HG03457 (cell line): ENCODE measurements around the gene TWSG1.
"Not testable (repeated sequence)": the region's sequence is repeated elsewhere in the genome, so short reads cannot be mapped to it uniquely, and the experiment has no call there.

ENCODE experiments used
- ATAC-seq: cut with Tn5 transposase; IDR thresholded peaks from one replicate; pipeline ENCODE4 v1.9.1; 2021; ENCODE audit warnings: moderate number of reproducible peaks; ENCODE audit not compliant: unreplicated experiment

Gene TWSG1

GRCh38 chr18:9334973-9335696 lies 562 bp downstream of the TWSG1 start:
- ATAC-seq = peak; percentile 33

DNA sequence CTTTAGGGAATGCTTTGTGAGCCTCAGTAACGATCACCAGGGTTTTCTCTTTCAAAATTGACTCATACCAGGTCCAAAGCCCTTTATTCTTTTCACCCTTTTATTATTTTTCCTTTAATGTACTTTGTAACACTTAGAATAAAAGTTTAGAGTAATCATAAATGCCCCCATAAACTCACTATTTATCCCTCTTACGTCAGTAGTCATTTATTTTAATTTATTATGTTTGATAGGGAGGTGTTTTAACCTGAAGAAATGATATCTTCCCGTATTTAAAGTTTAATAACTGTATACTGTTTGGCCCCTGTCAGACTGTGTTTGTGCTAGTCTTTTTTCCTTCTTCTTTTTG lies 1.1 kb downstream of the TWSG1 start:
- ATAC-seq = no peak

DNA sequence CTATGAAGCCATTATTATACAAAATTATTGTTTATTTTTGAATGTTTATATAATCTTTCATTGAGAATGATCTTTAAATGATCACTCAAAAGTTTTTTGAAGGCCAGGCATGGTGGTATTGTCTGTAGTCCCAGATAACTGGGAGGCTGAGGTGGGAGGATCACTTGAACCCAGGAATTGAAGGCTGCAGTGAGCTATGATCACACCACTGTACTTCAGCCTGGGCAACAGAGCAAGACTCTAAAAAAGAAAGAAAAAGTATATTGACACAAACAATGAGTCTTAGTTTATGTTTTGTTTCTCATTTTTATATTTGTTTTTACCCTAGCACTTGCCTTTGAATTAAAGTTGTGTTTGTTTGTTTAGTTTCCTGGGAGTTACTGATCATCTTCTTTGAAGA lies 2.3 kb downstream of the TWSG1 start:
- no peak for ATAC-seq

GRCh38 chr18:9337873-9338272 lies 3.3 kb downstream of the TWSG1 start:
- no peak for ATAC-seq

DNA sequence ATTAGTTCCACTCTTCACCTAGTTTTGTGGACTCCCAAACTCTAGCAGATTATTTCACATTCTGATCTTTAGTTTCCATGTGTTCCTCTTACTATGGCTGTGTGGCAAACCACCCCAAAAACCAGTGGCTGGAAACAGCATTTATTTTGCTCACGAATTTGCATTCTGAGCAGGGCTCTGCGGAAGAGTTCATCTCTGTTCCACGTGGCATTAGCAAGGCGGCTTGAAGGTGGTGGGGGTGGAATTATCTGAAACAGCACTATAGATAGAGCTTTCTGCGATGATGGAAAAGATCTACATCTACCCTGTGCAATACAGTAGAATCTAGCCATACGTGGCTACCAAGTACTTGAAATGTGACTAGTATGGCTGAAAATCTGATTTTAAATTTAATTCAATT lies 5.9 kb downstream of the TWSG1 start:
- ATAC-seq = no peak

- no peak for ATAC-seq
These were observed 9.0 kb downstream of the TWSG1 start for GRCh38 chr18:9343577-9343976.

DNA sequence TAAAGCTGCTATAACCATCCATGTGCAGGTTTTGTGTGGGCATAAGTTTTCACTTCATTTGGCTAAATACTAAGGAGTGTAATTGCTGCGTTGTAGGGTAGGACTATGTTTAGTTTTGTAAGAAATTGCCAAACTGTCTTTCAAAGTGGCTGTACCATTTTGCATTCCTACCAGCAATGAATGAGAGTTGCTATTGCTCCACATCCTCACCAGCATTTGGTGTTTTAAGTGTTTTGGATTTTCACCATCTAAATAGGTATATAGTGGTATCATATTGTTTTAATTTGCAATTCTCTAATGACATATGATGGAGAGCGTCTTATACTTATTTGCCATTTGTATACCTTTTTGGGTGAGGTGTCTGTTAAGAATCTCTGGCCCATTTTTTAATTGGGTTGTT lies 12.2 kb downstream of the TWSG1 start:
- no peak for ATAC-seq

GRCh38 chr18:9348079-9348671 lies 13.6 kb downstream of the TWSG1 start:
- no peak for ATAC-seq

DNA sequence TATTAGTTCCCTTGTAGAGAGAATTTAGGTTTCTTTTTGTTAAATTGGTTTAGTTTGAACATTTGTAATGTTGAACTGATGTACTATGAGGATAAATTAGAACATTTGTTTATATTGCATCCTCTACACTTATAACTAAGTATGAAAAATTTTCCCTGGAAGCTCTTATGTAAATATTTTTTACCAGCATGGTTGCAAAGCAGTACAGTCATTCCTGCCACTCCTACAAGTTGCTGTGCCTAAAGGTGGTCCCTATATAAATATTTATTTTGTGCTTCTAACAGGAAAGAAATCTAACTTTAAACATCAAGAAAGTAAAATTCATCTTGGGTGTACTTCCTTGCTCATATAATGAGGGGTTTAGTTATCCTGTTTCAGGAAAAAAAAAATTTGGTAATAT lies 14.2 kb downstream of the TWSG1 start:
- no peak for ATAC-seq

- peak; percentile 72 for ATAC-seq
These were observed 19.0 kb downstream of the TWSG1 start for GRCh38 chr18:9353596-9353995.

DNA sequence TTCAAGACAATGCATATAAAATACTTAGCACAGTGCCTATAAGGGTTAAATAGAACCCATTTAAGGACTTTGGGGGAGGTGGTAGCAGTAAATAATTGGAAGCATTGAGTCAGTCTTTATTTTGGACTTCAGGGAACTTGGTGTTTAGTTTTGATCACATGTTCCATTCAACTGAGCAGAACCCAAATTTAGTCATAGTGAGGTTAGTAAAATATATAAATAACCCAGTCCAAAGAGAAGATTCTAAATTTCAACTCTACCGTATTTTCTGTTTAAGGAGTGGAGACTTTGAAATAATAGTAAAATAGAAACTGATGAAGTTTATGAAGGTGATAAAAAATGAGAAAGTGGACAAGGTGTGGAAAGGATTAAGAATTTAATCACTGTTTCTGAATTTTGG lies 19.7 kb downstream of the TWSG1 start:
- ATAC-seq = no peak

- no peak for ATAC-seq
These were observed 22.4 kb downstream of the TWSG1 start for GRCh38 chr18:9356976-9357375.

- no peak for ATAC-seq
These were observed 25.2 kb downstream of the TWSG1 start for GRCh38 chr18:9359796-9360195.

- no peak for ATAC-seq
These were observed 26.6 kb downstream of the TWSG1 start for GRCh38 chr18:9361191-9361590.

- no peak for ATAC-seq
These were observed 28.3 kb downstream of the TWSG1 start for GRCh38 chr18:9362869-9363268.

GRCh38 chr18:9364242-9364641 lies 29.7 kb downstream of the TWSG1 start:
- no peak for ATAC-seq

GRCh38 chr18:9365406-9365805 lies 30.8 kb downstream of the TWSG1 start:
- no peak for ATAC-seq

DNA sequence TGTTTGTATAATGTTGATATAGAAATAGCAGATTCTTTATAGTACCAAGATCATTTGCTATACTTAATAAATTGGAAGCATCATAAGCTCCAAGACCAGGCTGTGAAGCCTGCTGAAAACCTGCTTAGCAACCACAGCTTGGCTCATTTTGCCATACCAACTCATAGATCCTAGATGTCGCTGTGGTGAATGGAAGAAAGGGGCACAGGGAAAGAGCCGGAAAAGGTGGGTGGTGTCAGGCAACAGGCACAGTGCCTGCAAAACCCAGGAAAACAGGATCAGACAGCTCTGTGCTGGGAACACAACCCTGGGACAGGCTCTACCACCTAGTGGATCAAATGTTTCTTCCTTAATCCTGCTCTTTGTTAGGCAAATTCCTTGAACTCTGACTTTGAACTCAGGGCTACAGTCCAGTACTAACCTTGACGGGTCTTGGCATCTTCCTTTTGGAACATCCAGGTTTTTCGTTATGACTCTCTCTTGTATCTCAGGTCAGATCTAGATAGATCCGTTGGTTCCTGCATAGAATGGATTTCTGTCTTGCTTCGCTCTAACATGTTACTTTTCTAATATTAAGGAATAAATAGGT lies 31.6 kb downstream of the TWSG1 start:
- no peak for ATAC-seq

DNA sequence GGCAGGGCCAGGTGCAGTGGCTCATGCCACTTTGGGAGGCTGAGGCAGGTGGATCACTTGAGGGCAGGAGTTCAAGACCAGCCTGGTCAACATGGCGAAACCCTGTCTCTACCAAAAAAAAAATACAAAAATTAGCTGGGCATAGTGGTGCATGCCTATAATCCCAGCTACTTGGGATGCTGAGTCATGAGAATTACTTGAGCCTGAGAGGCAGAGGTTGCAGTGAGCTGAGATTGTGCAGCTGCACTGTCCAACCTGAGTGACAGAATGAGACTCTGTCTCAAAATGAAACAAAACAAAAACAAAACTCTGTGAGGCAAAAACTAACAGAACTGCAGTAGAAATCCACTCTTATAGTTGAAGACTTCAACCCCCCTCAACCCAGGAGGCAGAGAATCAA lies 38.7 kb downstream of the TWSG1 start:
- not testable (repeated sequence) for ATAC-seq

GRCh38 chr18:9379118-9379517 lies 44.5 kb downstream of the TWSG1 start:
- no peak for ATAC-seq

DNA sequence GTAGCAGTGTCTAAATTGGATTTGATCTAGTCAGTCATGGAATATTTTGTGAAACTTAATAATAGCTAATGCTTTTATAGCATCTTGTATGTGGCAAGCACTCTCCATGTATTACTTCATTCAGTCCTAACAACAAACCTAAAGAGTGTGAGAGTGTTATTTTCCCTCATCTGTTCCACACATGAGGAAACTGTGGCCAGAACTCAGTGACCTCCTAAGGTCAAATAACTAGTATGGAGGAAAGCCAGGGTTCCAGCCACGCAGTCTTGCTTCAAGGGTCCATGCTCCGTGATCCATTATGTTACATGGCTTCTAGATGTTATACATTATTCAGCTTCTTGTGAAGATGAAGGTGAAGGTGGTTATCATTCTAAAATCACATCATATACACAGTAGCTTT lies 45.5 kb downstream of the TWSG1 start:
- ATAC-seq = no peak

DNA sequence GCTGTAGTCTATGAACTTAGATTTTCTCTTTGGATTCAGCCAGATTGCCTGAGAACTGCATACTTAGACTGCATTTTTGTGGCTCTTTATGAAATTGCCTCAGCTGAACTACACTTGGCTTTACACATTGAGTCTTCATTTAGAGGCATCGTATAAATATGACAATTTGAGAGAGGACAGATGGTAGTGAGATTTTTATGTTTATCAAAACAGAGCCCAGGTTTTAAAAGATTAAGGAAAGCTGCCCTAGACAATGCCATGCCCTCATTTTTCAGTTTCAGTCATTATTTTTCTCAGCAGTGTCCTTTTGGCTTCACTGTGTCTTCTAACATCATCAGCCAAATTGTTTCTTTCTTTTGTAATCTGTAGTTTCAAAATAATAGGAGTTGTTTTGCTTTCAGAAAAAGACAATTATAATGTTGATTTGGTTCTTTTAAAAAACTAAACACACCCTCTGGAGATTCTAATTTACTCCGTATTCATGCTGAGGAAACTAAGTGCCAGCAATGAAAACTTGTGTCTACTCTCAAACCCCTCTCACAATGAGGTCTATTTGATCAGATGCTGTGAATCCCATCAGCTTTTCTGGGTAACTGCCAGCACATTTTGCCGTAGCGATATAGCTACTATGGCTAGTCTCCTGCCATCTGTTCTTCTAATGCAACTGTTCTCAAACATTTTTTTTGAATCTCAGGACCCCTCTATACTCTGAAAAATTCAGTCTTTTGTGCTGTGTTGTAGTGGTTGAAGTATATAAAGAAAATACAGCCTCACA lies 46.2 kb downstream of the TWSG1 start:
- ATAC-seq = no peak
